ENCODE measurements around the gene RNF149. TPM values are rescaled to one million over a fixed set of nuclear protein-coding genes. Genes with fewer than 3 reads are reported as not detected.
"Not testable (repeated sequence)": the region's sequence is repeated elsewhere in the genome, so short reads cannot be mapped to it uniquely, and the experiment has no call there.

RNF149 gene
- total RNA-seq, 1 donor from 2014 or later: 94.0 TPM

DNA sequence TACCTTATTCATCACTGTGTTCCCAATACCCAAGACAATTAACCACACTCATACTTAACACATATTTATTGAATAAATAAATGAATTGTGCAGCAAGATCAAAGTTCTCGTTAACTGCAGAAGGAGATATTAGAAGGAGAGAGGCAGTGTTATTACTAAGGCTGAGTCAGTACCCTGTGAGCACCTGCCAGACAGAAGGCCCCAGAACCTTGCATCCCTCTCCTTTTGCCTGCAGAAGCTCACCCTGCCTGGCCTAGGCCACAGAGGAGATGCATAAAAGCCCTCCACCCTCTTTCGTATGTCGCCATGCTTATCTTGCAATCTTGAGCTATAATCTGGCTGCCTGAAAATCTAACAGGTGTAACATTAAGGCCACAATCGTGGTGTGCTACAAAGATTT, 20.5 kb upstream of the RNF149 start:
- Histone ChIP-seq H3K4me1 (peaks cover 33% of the 10 kb centered on the region), H3K27me3 (no peaks in the 10 kb centered on the region), H3K27ac (peak overlapping the region; percentile 56), H3K36me3 (no peaks in the 10 kb centered on the region), H3K9me3 (no peaks in the 10 kb centered on the region), H3K4me3 (no peak overlapping the region)
- intact Hi-C loops (cut with DNase I): no loop called here
- TF ChIP-seq, protein P1, sequence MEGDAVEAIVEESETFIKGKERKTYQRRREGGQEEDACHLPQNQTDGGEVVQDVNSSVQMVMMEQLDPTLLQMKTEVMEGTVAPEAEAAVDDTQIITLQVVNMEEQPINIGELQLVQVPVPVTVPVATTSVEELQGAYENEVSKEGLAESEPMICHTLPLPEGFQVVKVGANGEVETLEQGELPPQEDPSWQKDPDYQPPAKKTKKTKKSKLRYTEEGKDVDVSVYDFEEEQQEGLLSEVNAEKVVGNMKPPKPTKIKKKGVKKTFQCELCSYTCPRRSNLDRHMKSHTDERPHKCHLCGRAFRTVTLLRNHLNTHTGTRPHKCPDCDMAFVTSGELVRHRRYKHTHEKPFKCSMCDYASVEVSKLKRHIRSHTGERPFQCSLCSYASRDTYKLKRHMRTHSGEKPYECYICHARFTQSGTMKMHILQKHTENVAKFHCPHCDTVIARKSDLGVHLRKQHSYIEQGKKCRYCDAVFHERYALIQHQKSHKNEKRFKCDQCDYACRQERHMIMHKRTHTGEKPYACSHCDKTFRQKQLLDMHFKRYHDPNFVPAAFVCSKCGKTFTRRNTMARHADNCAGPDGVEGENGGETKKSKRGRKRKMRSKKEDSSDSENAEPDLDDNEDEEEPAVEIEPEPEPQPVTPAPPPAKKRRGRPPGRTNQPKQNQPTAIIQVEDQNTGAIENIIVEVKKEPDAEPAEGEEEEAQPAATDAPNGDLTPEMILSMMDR (IDR thresholded peaks at IDR 0.05): no peak
- no peak for DNase-seq
- no peak for ATAC-seq

DNA sequence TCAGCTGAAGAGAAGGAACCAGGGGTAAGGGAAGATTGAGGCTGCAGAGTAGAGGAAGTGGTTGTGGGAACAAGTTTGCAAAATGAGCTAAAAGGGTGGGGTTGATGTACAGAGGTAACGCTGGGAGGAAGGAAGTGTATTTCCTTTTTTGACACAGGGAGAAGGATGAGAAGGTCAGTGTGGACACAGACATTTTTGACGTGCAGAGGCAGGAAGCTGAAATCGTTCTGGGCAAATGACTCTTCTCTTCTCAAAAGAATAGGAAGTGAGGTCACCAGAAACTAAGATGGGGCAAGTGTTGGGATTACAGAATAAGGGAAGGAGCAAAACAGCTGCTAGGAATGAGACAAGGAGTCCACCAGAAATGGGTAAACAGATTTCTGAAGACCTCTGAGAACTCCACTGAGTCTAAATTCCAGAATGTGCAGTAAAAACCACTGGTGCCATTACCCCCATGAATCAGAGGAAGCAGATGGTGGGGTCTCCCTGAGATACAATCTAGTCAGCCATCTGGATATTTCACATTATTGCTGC, 20.0 kb upstream of the RNF149 start:
- Histone ChIP-seq H3K27ac (peak overlapping the region; percentile 74), H3K36me3 (no peaks in the 10 kb centered on the region), H3K4me3 (no peak overlapping the region), H3K9me3 (no peaks in the 10 kb centered on the region), H3K4me1 (peaks cover 33% of the 10 kb centered on the region), H3K27me3 (no peaks in the 10 kb centered on the region)
- ATAC-seq: peak; percentile 92
- TF ChIP-seq, protein P1 (IDR thresholded peaks at IDR 0.05): no peak
- no peak for DNase-seq
- intact Hi-C loops (cut with DNase I): no loop called here

DNA sequence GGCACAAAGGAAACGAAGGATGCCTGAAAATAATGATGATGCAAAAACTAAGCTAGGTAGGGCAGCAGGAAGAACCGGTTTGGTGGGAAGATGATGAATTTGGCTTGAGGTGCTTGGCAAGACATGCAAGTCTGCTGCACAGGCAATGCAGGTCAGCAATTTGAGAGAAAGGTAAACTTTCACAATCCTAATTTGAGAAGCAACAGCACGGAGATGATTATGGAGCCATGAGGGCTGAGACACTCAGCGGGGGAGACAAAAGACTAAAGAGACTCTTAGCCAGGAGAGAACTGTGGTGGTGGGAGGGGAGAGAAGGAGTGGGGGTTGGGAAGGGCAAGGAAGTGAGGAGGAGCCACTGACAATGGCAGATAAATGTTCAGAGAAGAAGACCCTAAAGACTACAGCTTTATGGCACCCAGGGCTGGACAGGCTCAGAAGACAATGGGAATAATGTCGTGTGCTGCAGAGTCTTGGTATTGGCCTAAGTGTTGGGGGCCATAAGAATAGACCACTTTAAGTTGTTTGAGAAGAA, 19.4 kb upstream of the RNF149 start:
- ATAC-seq: peak; percentile 62
- Histone ChIP-seq H3K27me3 (no peaks in the 10 kb centered on the region), H3K27ac (peak overlapping the region; percentile 74), H3K4me3 (no peak overlapping the region), H3K4me1 (peaks cover 33% of the 10 kb centered on the region), H3K9me3 (no peaks in the 10 kb centered on the region), H3K36me3 (no peaks in the 10 kb centered on the region)
- intact Hi-C loops (cut with DNase I): no loop called here
- no peak for DNase-seq
- TF ChIP-seq, protein P1 (IDR thresholded peaks at IDR 0.05): no peak

DNA sequence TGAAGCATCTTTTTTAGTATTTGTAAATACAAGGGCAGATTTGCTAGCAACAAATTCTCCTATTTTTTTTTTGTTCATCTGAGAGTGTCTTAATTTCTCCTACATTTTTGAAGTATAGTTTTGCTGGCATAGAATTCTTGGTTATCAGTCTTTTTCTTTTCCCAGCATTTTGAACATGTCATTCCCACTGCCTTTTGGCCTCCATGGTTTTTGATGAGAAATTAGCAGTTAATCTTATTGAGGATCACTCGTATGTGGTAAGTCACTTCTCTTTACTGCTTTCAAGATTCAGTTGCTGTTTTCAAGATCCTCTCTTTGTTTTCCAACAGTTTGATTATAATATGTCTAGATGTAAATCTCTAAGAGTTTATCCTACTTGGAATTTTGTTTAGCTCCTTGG, 16.9 kb upstream of the RNF149 start:
- peaks cover 24% of the 10 kb centered on the region for H3K4me1 ChIP-seq
- no peak overlapping the region for H3K4me3 ChIP-seq
- no peaks in the 10 kb centered on the region for H3K27me3 ChIP-seq
- ATAC-seq (no peak), DNase-seq (no peak)
- TF ChIP-seq, protein P1 (IDR thresholded peaks at IDR 0.05): no peak
- intact Hi-C loops (cut with DNase I): no loop called here
- H3K36me3 ChIP-seq: no peaks in the 10 kb centered on the region
- no peak overlapping the region for H3K27ac ChIP-seq
- H3K9me3 ChIP-seq: no peaks in the 10 kb centered on the region

DNA sequence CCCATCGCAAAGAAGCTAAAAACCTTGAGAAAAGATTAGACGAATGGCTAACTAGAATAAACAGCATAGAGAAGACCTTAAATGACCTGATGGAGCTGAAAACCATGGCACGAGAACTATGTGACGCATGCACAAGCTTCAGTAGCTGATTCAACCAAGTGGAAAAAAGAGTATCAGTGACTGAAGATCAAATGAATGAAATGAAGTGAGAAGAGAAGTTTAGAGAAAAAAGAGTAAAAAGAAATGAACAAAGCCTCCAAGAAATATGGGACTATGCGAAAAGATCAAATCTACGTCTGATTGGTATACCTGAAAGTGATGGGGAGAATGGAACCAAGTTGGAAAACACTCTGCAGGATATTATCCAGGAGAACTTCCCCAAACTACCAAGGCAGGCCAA, 8.1 kb upstream of the RNF149 start:
- H3K27ac ChIP-seq; H3K36me3 ChIP-seq; H3K4me3 ChIP-seq; DNase-seq; ATAC-seq; H3K27me3 ChIP-seq; H3K4me1 ChIP-seq; H3K9me3 ChIP-seq; intact Hi-C loops (cut with DNase I): not testable (repeated sequence)

DNA sequence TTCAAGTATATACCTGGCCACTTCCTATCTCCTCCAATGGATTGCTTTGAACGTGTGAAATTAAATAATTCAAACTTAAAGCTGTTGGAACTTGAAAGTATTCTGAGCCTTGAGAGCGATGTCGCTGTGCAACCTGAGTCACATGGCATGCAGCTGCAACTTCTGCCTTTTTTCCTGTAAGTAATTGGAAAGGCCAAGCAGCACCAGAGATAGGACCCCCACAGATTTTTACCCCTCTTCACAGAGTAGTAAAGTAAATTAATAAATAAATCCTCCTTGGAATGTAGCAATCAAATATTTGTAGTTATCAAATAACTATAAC, 3.2 kb upstream of the RNF149 start:
- no peaks in the 10 kb centered on the region for H3K27me3 ChIP-seq
- no peaks in the 10 kb centered on the region for H3K36me3 ChIP-seq
- TF ChIP-seq, protein P1 (IDR thresholded peaks at IDR 0.05): no peak
- no peak overlapping the region for H3K4me3 ChIP-seq
- intact Hi-C loops (cut with DNase I): no loop called here
- H3K9me3 ChIP-seq: no peaks in the 10 kb centered on the region
- peaks cover 6% of the 10 kb centered on the region for H3K4me1 ChIP-seq
- no peak overlapping the region for H3K27ac ChIP-seq
- ATAC-seq: no peak
- DNase-seq: no peak

Data from upper lobe of right lung (tissue), 1 donor.